ENCODE measurements around the gene DNAH10. TPM values are rescaled to one million over a fixed set of nuclear protein-coding genes. Genes with fewer than 3 reads are reported as not detected.

Gene DNAH10
- total and polyA plus RNA-seq, 2 donors from 2014 or later: 0.24 to 0.28 TPM

DNA sequence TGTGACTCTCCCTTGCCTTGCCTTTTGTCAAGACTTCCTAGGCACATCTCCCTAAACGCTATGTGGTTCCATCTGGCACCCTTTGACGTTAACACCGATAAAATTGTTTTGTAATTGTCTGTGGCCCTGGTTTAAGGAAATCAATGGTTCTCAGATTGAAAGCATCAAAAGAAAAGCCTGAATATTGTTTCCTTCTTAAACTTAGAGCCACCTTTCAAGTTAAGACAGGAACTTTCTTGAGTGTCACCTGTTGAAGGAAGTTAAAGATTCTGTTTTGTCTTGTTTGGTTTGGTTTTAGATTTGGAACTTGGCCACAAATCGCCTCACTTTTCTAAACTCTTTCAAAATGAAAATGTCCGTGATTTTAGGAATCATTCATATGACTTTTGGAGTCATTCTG lies 14.8 kb upstream of the DNAH10 start:
- intact Hi-C loops (cut with DNase I): no loop called here
- H3K36me3 ChIP-seq (ENCODE audit: control insufficient read depth in 2 of 3, insufficient read depth in 3 of 3, low read length in 3 of 3): peaks cover 0 to 29% (median 19%) of the 10 kb centered on the region in 3 donors
- no peaks in the 10 kb centered on the region for H3K4me1 ChIP-seq (ENCODE audit: control insufficient read depth in 2 of 3, insufficient read depth in 2 of 3, low read depth in 1 of 3, low read length in 3 of 3)
- H3K9me3 ChIP-seq (ENCODE audit: control insufficient read depth in 2 of 3, insufficient read depth in 1 of 3, low read length in 3 of 3): no peaks in the 10 kb centered on the region
- DNase-seq (no peak), FAIRE-seq (no peak)
- no peak for TF ChIP-seq CTCF (IDR thresholded peaks at IDR 0.05; ENCODE audit: borderline replicate concordance, extremely low read depth, insufficient read depth)
- no peak overlapping the region for H3K27ac ChIP-seq (ENCODE audit: low read depth in 2 of 2, low read length in 2 of 2)
- no peak overlapping the region for H3K4me3 ChIP-seq (ENCODE audit: low read length in 3 of 3)
- no peaks in the 10 kb centered on the region for H3K27me3 ChIP-seq (ENCODE audit: control insufficient read depth, insufficient read depth, low read length)
- no peak overlapping the region for H3K9ac ChIP-seq (ENCODE audit: low read length in 3 of 3)

GRCh38 chr12:123748161-123748560 lies 13.9 kb upstream of the DNAH10 start:
- no peak for FAIRE-seq
- TF ChIP-seq CTCF (IDR thresholded peaks at IDR 0.05; ENCODE audit: borderline replicate concordance, extremely low read depth, insufficient read depth): no peak
- intact Hi-C loops (cut with DNase I): no loop called here
- Histone ChIP-seq H3K27ac (ENCODE audit: low read depth in 2 of 2, low read length in 2 of 2) (no peak overlapping the region), H3K9ac (ENCODE audit: low read length in 3 of 3) (no peak overlapping the region), H3K9me3 (ENCODE audit: control insufficient read depth in 2 of 3, insufficient read depth in 1 of 3, low read length in 3 of 3) (no peaks in the 10 kb centered on the region), H3K27me3 (ENCODE audit: control insufficient read depth, insufficient read depth, low read length) (no peaks in the 10 kb centered on the region), H3K4me1 (ENCODE audit: control insufficient read depth in 2 of 3, insufficient read depth in 2 of 3, low read depth in 1 of 3, low read length in 3 of 3) (no peaks in the 10 kb centered on the region), H3K36me3 (ENCODE audit: control insufficient read depth in 2 of 3, insufficient read depth in 3 of 3, low read length in 3 of 3) (peaks cover 0 to 29% (median 19%) of the 10 kb centered on the region in 3 donors), H3K4me3 (ENCODE audit: low read length in 3 of 3) (no peak overlapping the region)
- DNase-seq: no peak

- H3K9ac ChIP-seq (ENCODE audit: low read length in 3 of 3): no peak overlapping the region
- no peak overlapping the region for H3K27ac ChIP-seq (ENCODE audit: low read depth in 2 of 2, low read length in 2 of 2)
- H3K27me3 ChIP-seq (ENCODE audit: control insufficient read depth, insufficient read depth, low read length): no peaks in the 10 kb centered on the region
- H3K4me1 ChIP-seq (ENCODE audit: control insufficient read depth in 2 of 3, insufficient read depth in 2 of 3, low read depth in 1 of 3, low read length in 3 of 3): no peaks in the 10 kb centered on the region
- FAIRE-seq: no peak
- H3K9me3 ChIP-seq (ENCODE audit: control insufficient read depth in 2 of 3, insufficient read depth in 1 of 3, low read length in 3 of 3): no peaks in the 10 kb centered on the region
- H3K4me3 ChIP-seq (ENCODE audit: low read length in 3 of 3): no peak overlapping the region
- TF ChIP-seq CTCF (IDR thresholded peaks at IDR 0.05; ENCODE audit: borderline replicate concordance, extremely low read depth, insufficient read depth): no peak
- peaks cover 0 to 29% (median 19%) of the 10 kb centered on the region in 3 donors for H3K36me3 ChIP-seq (ENCODE audit: control insufficient read depth in 2 of 3, insufficient read depth in 3 of 3, low read length in 3 of 3)
- no peak for DNase-seq
- intact Hi-C loops (cut with DNase I): no loop called here
Measured at GRCh38 chr12:123748661-123749060, 13.4 kb upstream of the DNAH10 start.

GRCh38 chr12:123749355-123749754 lies 12.7 kb upstream of the DNAH10 start:
- peaks cover 0 to 27% (median 18%) of the 10 kb centered on the region in 3 donors for H3K36me3 ChIP-seq (ENCODE audit: control insufficient read depth in 2 of 3, insufficient read depth in 3 of 3, low read length in 3 of 3)
- TF ChIP-seq CTCF (IDR thresholded peaks at IDR 0.05; ENCODE audit: borderline replicate concordance, extremely low read depth, insufficient read depth): no peak
- no peaks in the 10 kb centered on the region for H3K4me1 ChIP-seq (ENCODE audit: control insufficient read depth in 2 of 3, insufficient read depth in 2 of 3, low read depth in 1 of 3, low read length in 3 of 3)
- intact Hi-C loops (cut with DNase I): no loop called here
- H3K9ac ChIP-seq (ENCODE audit: low read length in 3 of 3): no peak overlapping the region
- DNase-seq (no peak), FAIRE-seq (no peak)
- H3K27me3 ChIP-seq (ENCODE audit: control insufficient read depth, insufficient read depth, low read length): no peaks in the 10 kb centered on the region
- H3K4me3 ChIP-seq (ENCODE audit: low read length in 3 of 3): no peak overlapping the region
- H3K27ac ChIP-seq (ENCODE audit: low read depth in 2 of 2, low read length in 2 of 2): no peak overlapping the region
- H3K9me3 ChIP-seq (ENCODE audit: control insufficient read depth in 2 of 3, insufficient read depth in 1 of 3, low read length in 3 of 3): no peaks in the 10 kb centered on the region
